ENCODE data around the gene BRD1.
A peak's percentile ranks its signal among the peaks of the same experiment; 100 is the strongest.
"Not testable (repeated sequence)": the region's sequence is repeated elsewhere in the genome, so short reads cannot be mapped to it uniquely, and the experiment has no call there.

The BRD1 gene

GRCh38 chr22:49767355-49768062 lies 60.2 kb downstream of the BRD1 start:
- no peak for DNase-seq

GRCh38 chr22:49765951-49766350 lies 61.7 kb downstream of the BRD1 start:
- no peak for DNase-seq

GRCh38 chr22:49765091-49765771 lies 62.4 kb downstream of the BRD1 start:
- DNase-seq: no peak

GRCh38 chr22:49764127-49764581 lies 63.5 kb downstream of the BRD1 start:
- DNase-seq: no peak

- DNase-seq: no peak
Observed at GRCh38 chr22:49763696-49764095, 64.0 kb downstream of the BRD1 start.

GRCh38 chr22:49763138-49763537 lies 64.5 kb downstream of the BRD1 start:
- DNase-seq: no peak

- DNase-seq: not testable (repeated sequence)
Observed at GRCh38 chr22:49762571-49762970, 65.1 kb downstream of the BRD1 start.

GRCh38 chr22:49761836-49762235 lies 65.8 kb downstream of the BRD1 start:
- no peak for DNase-seq

GRCh38 chr22:49760630-49761571 lies 66.8 kb downstream of the BRD1 start:
- DNase-seq: peak; percentile 51

GRCh38 chr22:49760280-49760629 lies 67.4 kb downstream of the BRD1 start:
- DNase-seq: no peak

GRCh38 chr22:49756676-49757075 lies 71.0 kb downstream of the BRD1 start:
- no peak for DNase-seq

- DNase-seq: no peak
Observed at GRCh38 chr22:49756201-49756600, 71.5 kb downstream of the BRD1 start.

- DNase-seq: no peak
Observed at GRCh38 chr22:49755631-49756001, 72.1 kb downstream of the BRD1 start.

- DNase-seq: no peak
Observed at GRCh38 chr22:49754696-49755630, 72.7 kb downstream of the BRD1 start.

GRCh38 chr22:49753961-49754695 lies 73.5 kb downstream of the BRD1 start:
- DNase-seq: no peak

- no peak for DNase-seq
Observed at GRCh38 chr22:49753276-49753890, 74.3 kb downstream of the BRD1 start.

- no peak for DNase-seq
Observed at GRCh38 chr22:49752598-49753091, 75.0 kb downstream of the BRD1 start.

GRCh38 chr22:49751966-49752597 lies 75.6 kb downstream of the BRD1 start:
- DNase-seq: no peak

GRCh38 chr22:49751318-49751965 lies 76.2 kb downstream of the BRD1 start:
- DNase-seq: no peak

Data from NK-92 treated with Interleukin-12 subunit alpha and Interleukin-12 subunit beta, amount 100 ng/mL, for 24 hours (cell line).